GM12865 (cell line): ENCODE results near the gene IRX2.

ENCODE experiments used
- DNase-seq: peaks from one replicate; pipeline ENCODE4 v3.0.0; 2010; ENCODE audit warnings: low read depth
- H3K4me3 ChIP-seq: 2 replicates; pipeline ENCODE4 v1.5.1; 2011; ENCODE audit warnings: mild to moderate bottlenecking, low read depth, low read length, control low read depth
- CTCF ChIP-seq: IDR thresholded peaks from 2 replicates; pipeline ENCODE4 v1.5.1; 2011; ENCODE audit warnings: low read length, control low read depth, low read depth, inconsistent platforms; ENCODE audit not compliant: insufficient read depth; ENCODE audit errors: missing control alignments

The IRX2 gene

GRCh38 chr5:2751592-2752021 lies at the start of gene IRX2:
Gene IRX2 (minus strand): TSS chr5:2751677. CDS start chr5:2751413, 264 bp downstream.
- TF ChIP-seq CTCF, result no peak
- no peak within 1 kb of the TSS for H3K4me3 ChIP-seq
- no peak for DNase-seq

GRCh38 chr5:2800035-2800434 lies 48.6 kb upstream of the IRX2 start:
- no peak for DNase-seq
- H3K4me3 ChIP-seq, result no peak overlapping the region
- no peak for TF ChIP-seq CTCF

- no peak for DNase-seq
- TF ChIP-seq CTCF, result no peak
- H3K4me3 ChIP-seq, result no peak overlapping the region
These were observed 46.5 kb upstream of the IRX2 start for GRCh38 chr5:2797981-2798380.

- TF ChIP-seq CTCF, result no peak
- no peak for DNase-seq
- no peak overlapping the region for H3K4me3 ChIP-seq
These were observed 45.7 kb upstream of the IRX2 start for GRCh38 chr5:2797160-2797559.

GRCh38 chr5:2783223-2783622 lies 31.7 kb upstream of the IRX2 start:
- no peak overlapping the region for H3K4me3 ChIP-seq
- no peak for TF ChIP-seq CTCF
- no peak for DNase-seq

- no peak overlapping the region for H3K4me3 ChIP-seq
- no peak for DNase-seq
- no peak for TF ChIP-seq CTCF
These were observed 31.2 kb upstream of the IRX2 start for GRCh38 chr5:2782658-2783057.

- H3K4me3 ChIP-seq, result no peak overlapping the region
- no peak for TF ChIP-seq CTCF
- no peak for DNase-seq
These were observed 29.1 kb upstream of the IRX2 start for GRCh38 chr5:2780421-2781171.
